ENCODE data around the gene THAP11.

THAP11 gene
- long read RNA-seq, transcript THAP11-201 (1 exons, 2,114 nt), result major isoform, 24 of 29 reads
- long read RNA-seq, partial matches to known transcripts, result 0 of 29 reads
- long read RNA-seq, other reads (novel, unspliced or antisense), result 5 of 29 reads

DNA sequence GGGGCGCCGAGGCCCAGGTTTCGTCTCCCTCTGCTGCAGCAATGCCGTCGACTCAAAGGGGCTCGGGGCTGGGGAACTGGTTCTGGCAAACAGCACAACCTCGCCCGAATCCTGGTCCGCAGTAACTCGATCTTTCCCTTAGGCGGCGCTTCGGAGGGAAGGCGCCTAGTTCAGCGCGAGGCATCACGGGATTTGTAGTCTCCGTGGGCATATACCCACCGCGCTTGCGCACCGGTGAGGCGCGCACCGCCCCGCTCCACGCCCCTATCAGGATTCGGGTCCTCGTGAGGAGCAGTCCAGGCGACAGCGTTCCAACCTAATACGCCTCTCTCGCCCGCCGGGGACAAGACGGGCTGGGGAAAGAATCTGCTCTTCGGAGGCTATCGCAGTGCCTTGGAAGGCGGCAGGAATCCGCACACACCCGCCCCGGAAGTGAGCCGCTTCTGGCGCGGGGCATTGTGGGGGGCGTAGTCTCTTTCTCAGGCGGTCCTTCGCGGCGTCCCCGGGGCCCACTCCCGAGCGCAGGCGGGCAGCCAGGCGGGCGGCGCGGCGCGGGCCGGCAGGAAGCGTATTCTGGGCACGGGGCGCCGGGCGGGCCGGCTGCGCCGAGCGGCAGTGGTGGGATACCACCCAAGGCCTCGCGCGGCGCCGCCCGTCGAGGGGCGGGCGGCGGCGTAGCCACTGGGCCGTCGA lies at the start of gene THAP11:
TSS of gene THAP11 (plus strand) at position 505 of the 693 bp plus-strand sequence. CDS start 235 bp downstream, outside the sequence.
- Histone ChIP-seq H3K4me3 (replicated peaks; ENCODE audit: insufficient read depth, low read length) (peak within 1 kb of the TSS; percentile 79), H3K27me3 (ENCODE audit: insufficient read depth, poor library complexity, severe bottlenecking) (no peaks in the 10 kb centered on the region), H3K27ac (replicated peaks) (peak within 1 kb of the TSS; percentile 94)
- peak; percentile 88 to 96 for DNase-seq (ENCODE audit: low read depth in 1 of 2, low spot score in 1 of 2)
- TF ChIP-seq, protein P1, sequence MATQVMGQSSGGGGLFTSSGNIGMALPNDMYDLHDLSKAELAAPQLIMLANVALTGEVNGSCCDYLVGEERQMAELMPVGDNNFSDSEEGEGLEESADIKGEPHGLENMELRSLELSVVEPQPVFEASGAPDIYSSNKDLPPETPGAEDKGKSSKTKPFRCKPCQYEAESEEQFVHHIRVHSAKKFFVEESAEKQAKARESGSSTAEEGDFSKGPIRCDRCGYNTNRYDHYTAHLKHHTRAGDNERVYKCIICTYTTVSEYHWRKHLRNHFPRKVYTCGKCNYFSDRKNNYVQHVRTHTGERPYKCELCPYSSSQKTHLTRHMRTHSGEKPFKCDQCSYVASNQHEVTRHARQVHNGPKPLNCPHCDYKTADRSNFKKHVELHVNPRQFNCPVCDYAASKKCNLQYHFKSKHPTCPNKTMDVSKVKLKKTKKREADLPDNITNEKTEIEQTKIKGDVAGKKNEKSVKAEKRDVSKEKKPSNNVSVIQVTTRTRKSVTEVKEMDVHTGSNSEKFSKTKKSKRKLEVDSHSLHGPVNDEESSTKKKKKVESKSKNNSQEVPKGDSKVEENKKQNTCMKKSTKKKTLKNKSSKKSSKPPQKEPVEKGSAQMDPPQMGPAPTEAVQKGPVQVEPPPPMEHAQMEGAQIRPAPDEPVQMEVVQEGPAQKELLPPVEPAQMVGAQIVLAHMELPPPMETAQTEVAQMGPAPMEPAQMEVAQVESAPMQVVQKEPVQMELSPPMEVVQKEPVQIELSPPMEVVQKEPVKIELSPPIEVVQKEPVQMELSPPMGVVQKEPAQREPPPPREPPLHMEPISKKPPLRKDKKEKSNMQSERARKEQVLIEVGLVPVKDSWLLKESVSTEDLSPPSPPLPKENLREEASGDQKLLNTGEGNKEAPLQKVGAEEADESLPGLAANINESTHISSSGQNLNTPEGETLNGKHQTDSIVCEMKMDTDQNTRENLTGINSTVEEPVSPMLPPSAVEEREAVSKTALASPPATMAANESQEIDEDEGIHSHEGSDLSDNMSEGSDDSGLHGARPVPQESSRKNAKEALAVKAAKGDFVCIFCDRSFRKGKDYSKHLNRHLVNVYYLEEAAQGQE (IDR thresholded peaks at IDR 0.05; ENCODE audit: insufficient replicate concordance, low read depth), result no peak
- TF ChIP-seq POLR2AphosphoS5 (IDR thresholded peaks at IDR 0.05; ENCODE audit: low read depth), result peak; percentile 14; the same call in 1 of the 2 replicates
- TF ChIP-seq GABPA (IDR thresholded peaks at IDR 0.05; ENCODE audit: low read depth), result peak; percentile 79
- peak; percentile 78 for TF ChIP-seq CTCF (IDR thresholded peaks at IDR 0.05; ENCODE audit: insufficient read depth, low read length)
- peak; percentile 60; the same call in 1 of the 2 replicates for TF ChIP-seq SPI1 (IDR thresholded peaks at IDR 0.05; ENCODE audit: borderline replicate concordance, low read depth)

- Histone ChIP-seq H3K27me3 (ENCODE audit: insufficient read depth, poor library complexity, severe bottlenecking) (no peaks in the 10 kb centered on the region), H3K27ac (replicated peaks) (no peak overlapping the region), H3K4me3 (replicated peaks; ENCODE audit: insufficient read depth, low read length) (no peak overlapping the region)
- DNase-seq (ENCODE audit: low read depth in 1 of 2, low spot score in 1 of 2), result no peak
- TF ChIP-seq CTCF (IDR thresholded peaks at IDR 0.05; ENCODE audit: insufficient read depth, low read length), result no peak
These were observed 45.9 kb upstream of the THAP11 start for GRCh38 chr16:67796099-67796718.

- TF ChIP-seq, protein P1 (IDR thresholded peaks at IDR 0.05; ENCODE audit: insufficient replicate concordance, low read depth), result no peak
- TF ChIP-seq POLR2AphosphoS5 (IDR thresholded peaks at IDR 0.05; ENCODE audit: low read depth) (no peak), SPI1 (IDR thresholded peaks at IDR 0.05; ENCODE audit: borderline replicate concordance, low read depth) (no peak), CTCF (IDR thresholded peaks at IDR 0.05; ENCODE audit: insufficient read depth, low read length) (no peak), GABPA (IDR thresholded peaks at IDR 0.05; ENCODE audit: low read depth) (no peak)
- DNase-seq (ENCODE audit: low read depth in 1 of 2, low spot score in 1 of 2), result no peak
- H3K27ac ChIP-seq (replicated peaks), result no peak overlapping the region
- H3K4me3 ChIP-seq (replicated peaks; ENCODE audit: insufficient read depth, low read length), result no peak overlapping the region
- H3K27me3 ChIP-seq (ENCODE audit: insufficient read depth, poor library complexity, severe bottlenecking), result no peaks in the 10 kb centered on the region
These were observed 41.7 kb upstream of the THAP11 start for GRCh38 chr16:67800338-67800926.

All from HL-60 (cell line).